Stimulated activated CD8-positive, alpha-beta memory T cell treated with anti-CD3 and anti-CD28 coated beads, Interleukin-15, amount 100 ng/mL, for 1 hour (primary cell): Measurements from ENCODE around the gene GMIP.
"Not testable (repeated sequence)": the region's sequence is repeated elsewhere in the genome, so short reads cannot be mapped to it uniquely, and the experiment has no call there.

Experiments used
- DNase-seq: peaks from one replicate; pipeline ENCODE4 v3.0.0-alpha.2; 2020; ENCODE audit warnings: low read depth

GMIP gene, protein sequence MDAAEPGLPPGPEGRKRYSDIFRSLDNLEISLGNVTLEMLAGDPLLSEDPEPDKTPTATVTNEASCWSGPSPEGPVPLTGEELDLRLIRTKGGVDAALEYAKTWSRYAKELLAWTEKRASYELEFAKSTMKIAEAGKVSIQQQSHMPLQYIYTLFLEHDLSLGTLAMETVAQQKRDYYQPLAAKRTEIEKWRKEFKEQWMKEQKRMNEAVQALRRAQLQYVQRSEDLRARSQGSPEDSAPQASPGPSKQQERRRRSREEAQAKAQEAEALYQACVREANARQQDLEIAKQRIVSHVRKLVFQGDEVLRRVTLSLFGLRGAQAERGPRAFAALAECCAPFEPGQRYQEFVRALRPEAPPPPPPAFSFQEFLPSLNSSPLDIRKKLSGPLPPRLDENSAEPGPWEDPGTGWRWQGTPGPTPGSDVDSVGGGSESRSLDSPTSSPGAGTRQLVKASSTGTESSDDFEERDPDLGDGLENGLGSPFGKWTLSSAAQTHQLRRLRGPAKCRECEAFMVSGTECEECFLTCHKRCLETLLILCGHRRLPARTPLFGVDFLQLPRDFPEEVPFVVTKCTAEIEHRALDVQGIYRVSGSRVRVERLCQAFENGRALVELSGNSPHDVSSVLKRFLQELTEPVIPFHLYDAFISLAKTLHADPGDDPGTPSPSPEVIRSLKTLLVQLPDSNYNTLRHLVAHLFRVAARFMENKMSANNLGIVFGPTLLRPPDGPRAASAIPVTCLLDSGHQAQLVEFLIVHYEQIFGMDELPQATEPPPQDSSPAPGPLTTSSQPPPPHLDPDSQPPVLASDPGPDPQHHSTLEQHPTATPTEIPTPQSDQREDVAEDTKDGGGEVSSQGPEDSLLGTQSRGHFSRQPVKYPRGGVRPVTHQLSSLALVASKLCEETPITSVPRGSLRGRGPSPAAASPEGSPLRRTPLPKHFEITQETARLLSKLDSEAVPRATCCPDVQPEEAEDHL

DNA sequence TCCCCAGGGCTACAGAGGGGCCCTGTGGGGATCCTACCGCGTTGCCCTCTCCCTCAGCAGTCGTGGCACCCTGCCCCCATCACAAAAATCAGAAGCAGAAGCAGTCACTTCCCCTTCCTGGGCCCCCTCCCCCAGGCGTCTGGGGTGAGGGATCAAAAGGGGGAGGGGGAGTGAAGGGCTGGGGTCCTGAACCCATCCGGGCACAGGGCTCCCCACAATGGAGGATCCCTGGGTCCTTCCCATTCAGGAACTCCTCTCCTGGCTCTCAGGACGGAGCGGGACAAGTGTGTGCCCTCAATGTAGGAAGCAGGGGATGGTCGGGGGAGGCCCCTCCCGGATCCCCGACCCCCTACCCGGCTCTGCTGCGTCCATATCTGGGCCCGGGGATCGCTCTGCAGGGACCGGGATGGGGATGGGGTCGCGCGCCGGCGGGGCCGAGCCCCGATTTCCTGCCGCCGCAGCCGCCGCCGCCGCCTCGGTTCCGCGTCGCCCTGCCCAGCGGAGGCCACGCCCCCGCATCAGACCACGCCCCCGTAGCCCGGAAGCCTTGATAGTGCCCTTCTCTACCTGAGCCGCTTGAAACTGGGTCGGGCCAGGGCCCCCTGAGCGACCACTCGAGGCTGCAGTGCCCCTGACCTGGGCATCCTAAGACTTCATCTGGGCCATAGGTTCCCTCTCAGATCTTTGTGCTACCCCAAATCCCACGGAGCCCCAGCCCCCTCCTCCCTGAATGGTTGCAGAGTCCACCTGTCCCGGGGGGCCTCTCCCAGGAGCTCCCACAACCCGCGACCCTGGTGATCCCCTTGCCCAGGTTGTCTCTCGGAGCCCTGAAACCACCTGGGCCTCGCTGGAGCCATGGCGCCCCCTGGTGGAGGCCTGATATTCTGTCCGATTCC is at the start of gene GMIP:
TSS of gene GMIP (minus strand) at position 500 of the 896 bp plus-strand sequence. CDS start at position 372, 128 bp downstream.
- DNase-seq, result peak; percentile 84

DNA sequence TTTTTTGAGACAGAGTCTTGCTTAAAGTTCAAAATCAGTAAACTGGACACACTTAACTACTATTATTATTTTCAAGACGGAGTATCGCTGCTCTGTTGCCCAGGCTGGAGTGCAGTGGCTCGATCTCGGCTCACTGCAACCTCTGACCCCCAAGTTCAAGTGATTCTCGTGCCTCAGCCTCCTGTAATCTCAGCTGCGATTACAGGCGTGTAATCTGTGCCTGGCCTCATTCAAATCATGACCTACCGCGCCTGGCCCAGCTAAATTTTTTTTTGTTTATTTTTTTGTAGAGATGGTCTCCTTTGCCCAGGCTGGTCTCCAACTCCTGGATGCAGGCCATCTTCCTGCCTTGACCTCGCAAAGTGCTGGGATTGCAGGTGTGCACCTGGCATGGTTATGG is 48.2 kb upstream of the GMIP start:
- no peak for DNase-seq

DNA sequence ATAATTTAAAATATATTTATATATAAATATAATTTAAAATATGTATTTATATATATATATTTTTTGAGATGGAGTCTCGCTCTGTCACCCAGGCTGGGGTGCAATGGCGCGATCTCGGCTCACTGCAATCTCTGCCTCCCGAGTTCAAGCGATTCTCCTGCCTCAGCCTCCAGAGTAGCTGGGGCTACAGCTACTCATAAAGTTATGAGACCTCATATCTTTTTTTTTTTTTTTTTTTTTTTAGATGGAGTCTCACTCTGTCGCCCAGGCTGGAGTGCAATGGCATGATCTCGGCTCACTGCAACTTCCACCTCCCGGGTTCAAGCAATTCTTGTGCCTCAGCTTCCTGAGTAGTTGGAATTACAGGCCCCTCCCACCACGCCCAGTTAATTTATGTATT is 45.6 kb upstream of the GMIP start:
- DNase-seq, result not testable (repeated sequence)

DNA sequence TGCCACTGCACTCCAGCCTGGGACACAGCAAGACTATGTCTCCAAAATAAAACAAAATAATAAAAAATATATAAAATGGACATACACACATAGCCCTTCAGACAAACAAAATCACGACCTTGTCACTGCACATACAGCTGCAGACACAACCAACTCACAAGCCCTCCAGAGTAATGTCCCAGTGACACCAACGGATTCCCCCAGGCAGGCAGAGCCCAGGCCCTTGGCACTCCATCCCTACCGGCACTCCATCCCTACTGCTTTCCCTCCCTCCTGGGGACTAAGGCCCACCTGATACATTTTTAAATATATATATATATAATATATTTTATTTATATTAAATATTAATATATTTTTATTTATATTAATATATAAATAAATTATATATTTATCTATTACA is 43.6 kb upstream of the GMIP start:
- DNase-seq, result no peak

DNA sequence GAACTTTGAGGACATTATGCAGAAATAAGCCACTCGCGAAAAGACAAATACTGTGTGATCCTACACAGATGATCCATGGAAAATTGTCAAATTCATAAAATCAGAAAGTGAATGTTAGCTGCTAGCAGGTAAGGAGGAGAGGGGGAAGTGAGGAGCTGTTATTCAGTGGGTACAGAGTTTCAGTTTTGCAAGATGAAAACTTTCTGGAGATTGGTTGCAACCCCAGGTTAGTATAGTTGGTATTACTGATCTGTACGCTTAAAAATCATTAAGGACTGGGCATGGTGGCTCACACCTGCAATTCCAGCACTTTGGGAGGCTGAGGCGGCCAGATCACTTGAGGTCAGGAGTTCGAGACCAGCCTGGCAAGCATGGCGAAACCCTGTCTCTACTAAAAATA is 43.1 kb upstream of the GMIP start:
- DNase-seq, result no peak

DNA sequence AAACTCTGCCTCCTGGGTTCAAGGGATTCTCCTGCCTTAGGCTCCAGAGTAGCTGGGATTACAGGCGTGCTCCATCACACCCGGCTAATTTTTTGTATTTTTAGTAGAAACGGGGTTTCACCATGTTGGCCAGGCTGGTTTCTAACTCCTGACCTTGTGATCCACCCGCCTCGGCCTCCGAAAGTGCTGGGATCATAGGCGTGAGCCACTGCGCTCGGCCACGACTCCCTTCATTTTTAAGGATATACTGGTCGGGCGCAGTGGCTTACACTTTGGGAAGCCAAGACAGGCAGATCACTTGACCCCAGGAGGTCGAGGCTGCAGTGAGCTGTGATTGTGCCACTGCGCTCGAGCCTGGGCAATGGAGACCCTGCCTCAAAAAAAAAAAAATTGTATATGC is 42.7 kb upstream of the GMIP start:
- not testable (repeated sequence) for DNase-seq

DNA sequence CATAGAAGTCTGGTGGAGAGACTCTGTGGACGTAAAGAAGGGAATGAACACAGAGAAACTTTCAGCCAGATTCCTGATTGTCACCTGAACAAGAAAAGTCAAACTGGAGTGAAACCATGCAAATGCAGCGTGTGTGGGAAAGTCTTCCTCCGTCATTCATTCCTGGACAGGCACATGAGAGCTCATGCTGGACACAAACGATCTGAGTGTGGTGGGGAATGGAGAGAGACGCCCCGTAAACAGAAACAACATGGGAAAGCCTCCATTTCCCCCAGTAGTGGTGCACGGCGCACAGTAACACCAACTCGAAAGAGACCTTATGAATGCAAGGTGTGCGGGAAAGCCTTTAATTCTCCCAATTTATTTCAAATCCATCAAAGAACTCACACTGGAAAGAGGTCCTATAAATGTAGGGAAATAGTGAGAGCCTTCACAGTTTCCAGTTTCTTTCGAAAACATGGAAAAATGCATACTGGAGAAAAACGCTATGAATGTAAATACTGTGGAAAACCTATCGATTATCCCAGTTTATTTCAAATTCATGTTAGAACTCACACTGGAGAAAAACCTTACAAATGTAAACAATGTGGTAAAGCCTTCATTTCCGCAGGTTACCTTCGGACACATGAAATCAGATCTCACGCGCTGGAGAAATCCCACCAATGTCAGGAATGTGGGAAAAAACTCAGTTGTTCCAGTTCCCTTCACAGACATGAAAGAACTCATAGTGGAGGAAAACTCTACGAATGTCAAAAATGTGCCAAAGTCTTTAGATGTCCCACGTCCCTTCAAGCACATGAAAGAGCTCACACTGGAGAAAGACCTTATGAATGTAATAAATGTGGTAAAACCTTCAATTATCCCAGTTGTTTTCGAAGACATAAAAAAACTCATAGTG is 36.0 kb upstream of the GMIP start:
- DNase-seq, result no peak

DNA sequence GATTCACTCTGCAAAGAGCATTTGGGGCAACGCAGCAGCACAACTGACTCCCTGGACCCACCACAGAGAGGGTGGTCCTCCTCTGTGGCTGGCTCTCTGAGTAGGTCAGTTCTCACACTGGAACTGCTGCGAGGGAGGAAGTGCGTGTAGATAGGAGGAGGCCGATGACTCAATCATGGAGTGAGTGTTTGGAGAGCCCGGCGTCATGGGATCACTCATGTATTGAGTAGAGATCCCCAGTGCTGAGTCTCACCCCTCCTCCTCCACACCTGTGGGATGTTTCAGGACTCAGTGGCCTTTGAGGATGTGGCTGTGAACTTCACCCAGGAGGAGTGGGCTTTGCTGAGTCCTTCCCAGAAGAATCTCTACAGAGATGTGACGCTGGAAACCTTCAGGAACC is 34.1 kb upstream of the GMIP start:
- no peak for DNase-seq

DNA sequence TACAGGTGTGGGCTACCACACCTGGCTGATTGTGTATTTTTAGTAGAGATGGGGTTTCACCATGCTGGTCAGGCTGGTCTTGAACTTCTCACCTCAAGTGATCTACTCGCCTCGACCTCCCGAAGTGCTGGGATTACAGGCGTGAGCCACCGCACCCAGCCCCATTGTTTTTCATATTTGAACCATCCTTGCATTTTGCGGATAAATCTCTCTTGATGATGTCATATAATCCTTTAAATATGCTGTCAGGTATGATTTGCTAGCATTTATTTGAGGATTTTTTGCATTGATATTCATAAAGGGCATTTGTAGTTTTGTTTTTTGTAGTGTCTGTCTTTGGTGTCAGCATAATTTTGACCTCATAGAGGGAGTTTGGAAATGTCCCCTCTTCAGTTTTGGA is 30.9 kb upstream of the GMIP start:
- no peak for DNase-seq

DNA sequence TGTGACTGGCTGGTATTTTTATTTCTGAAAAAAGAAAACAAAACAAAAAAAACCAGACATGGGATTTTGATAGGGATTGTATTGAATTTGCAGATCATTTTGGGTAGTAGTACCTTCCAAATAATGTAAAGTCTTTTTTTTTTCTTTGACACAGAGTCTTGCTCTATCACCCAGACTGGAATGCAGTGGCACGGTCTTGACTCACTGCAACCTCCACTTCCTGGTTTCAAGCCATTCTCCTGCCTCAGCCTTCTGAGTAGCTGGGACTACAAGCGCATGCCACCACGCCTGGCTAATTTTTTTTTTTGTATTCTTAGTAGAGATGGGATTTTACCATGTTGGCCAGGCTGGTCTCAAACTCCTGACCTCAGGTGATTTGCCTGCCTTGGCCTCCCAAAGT is 29.4 kb upstream of the GMIP start:
- DNase-seq, result no peak

DNA sequence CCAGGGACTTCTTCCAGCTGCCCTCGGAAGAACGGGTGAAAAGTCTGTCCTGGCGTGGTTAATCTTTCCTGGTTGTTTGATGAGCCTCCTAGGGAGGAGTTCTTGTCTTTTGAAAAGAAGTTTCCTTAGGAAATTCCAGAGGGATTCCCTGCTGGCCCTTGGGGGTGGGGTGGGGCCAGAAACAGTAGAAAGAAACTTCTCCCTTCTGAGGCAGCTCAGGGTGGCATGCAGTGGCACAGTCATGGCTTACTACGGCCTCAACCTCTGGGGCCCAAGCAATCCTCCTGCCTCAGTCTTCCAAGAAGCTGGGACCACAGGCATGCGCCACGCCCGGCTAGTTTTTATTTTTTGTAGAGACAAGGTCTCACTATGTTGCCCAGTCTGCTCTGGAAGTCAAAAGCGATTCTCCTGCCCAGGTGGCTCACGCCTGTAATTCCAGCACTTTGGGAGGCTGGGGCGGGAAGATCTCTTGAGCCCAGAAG is 26.7 kb upstream of the GMIP start:
- no peak for DNase-seq

DNA sequence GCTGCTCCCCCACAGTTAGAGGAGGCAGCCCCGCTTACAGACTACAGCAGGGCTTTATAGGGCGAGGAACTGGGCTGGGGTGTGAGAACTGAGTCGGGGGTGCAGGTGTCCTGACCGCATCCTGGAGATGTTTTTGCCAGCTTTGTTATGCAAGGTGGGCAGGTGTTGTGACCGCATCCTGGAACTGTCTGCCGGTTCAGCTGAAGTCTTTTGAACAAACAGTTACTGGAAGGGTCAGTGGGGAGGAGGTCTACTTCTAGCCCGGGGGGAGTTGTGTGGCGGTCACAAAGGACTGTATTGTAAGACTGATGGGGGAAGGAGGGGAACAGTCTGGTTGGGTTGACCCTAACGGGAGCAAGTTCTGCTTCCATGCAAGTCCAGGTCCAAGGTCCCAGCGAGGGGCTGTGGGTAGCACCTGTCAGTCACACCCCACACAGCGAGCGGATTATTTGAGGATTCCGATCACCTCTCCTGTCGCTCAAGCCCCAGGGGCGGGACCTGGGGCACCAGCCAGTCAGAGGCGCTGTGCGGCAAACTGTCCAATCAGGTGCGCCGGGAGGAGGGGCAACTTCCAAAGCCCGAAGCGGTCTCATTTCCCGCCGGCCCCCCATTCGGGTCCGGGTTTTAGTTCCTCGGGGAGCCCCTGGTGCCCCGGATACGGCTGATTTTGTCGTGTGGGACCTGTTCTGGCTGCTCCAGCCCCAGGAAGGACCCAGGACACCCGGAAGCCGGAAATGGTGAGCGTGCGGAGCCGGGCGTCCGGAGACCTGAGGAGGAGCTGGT is 25.0 kb upstream of the GMIP start, which contains the start of gene ZNF101:
TSS of gene ZNF101 (plus strand) at position 610 of the 783 bp plus-strand sequence. CDS start at position 735, 125 bp downstream.
- peak; percentile 87 for DNase-seq

DNA sequence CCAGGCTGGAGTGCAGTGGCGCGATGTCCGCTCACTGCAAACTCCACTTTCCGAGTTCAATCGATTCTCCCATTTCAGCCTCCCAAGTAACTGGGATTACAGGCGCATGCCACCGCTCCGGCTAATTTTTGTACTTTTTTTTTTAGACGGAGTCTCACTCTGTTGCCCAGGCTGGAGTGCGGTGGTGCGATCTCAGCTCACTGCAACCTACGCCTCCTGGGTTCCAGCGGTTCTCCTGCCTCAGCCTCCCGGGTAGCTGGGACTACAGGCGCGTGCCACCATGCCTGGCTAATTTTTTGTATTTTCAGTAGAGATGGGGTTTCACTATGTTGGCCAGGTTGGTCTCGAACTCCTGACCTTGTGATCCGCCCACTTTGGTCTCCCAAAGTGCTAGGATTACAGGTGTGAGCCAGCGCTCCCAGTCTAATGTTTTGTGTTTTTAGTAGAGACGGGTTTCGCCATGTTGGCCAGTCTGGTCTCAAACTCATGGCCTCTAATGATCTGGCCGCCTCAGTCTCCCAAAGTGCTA is 22.0 kb upstream of the GMIP start:
- not testable (repeated sequence) for DNase-seq

DNA sequence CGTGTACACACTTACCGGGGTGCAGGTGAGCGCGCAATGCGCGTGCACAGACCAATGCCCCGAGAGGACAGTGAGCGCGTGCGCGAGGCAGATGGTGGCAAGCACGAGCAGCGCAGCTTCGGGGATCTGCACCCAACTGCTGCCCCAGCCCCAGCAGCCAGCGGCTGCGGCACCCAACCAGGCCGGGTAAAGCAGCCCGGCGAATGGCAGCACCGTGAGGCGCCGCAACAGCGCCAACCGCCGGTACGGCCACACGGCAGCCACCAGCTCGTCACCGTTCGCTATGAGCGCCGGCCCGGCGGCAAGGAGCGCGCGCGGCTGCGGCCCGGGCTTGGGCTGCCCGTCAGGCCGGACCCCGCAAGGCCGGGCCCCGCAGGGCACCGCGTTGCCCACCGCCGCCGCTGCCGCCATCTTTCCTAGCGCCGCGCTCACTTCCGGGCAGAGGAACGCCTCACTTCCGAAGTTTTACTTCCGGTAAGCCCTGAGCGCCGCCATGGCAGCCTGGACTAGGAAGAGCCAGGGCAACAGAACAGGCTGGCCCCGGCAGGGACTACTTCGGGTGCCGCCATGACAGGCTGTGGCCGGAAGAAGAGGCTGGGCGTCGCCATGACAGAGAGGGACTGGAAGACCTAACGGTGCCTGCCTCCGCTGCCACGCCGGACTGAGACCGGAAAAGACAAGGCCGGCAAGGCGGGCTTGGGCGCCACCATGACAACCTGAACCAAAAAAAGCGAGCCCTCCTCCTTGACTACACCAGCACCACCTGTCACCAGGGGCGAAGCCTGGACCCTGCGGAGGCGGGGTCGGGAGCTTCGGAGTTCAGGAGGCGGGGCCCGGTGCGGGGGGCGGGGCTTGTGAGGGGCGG is 20.0 kb upstream of the GMIP start, which contains the start of gene ATP13A1:
TSS of gene ATP13A1 (minus strand) at position 421 of the 865 bp plus-strand sequence. CDS start at position 411, 10 bp downstream.
- DNase-seq, result peak; percentile 86

DNA sequence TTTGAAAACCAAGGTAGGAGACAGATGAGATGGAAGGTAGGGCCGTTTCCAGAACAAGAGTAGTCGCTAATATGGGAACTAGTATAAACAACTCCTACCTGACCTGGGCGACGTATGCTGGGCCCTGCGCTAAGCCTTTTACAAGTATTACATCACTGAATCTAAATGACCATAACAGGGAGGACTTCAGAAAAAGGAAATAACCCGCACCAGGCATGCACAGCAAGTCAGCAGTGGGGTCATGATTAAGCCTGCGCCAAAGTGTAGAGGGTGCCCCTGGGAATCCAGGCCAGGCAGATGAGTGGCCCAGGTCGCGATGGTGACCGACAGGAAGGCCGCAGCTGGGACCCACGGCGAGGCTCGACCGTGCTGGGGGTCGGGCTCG is 19.4 kb upstream of the GMIP start:
- no peak for DNase-seq

DNA sequence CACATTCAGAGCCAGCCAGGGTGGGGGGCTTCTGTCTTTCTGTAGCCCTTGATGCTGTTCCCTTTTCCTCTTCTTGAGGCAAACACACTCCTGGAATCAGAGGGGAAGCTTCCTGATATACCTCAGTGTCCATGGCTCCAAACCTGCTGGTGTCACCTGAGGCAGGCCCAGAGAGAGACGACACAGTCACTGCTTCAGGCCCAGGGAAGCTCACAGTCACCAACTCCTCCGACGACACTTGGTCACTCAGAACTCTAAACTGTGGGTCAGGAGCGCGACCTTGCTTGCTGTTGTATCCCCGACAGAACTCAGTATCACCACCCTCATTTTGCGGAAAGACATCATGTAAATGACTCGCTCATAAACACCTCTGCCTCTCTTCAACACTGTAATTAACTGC is 18.9 kb upstream of the GMIP start:
- no peak for DNase-seq

DNA sequence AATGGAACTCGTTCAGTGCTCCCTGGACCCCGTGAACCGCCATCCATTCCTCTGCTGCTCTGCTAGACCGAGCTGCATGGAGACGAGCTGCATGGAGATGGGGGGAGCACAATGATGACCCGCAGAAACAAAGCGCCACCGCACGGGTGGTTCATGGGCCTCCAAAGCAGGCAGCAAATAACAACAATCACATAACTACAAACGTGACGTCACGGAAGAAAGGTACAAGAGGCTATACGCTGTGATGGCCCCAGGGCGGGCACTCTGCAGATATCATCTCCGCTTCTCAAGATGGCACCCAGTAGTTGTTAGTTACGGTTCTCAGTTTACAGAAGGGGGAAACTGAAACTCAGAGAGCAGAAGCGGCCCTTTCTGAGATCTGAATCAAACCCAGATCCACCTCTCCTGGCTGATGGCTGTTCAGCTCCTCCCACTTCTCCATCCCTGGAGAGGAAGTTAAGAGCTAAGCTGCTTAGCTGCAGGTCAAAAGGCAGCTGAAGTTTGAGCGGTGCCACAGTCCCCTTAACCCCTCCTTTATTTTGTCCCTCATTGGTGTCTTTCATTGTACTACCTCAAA is 18.3 kb upstream of the GMIP start:
- no peak for DNase-seq

DNA sequence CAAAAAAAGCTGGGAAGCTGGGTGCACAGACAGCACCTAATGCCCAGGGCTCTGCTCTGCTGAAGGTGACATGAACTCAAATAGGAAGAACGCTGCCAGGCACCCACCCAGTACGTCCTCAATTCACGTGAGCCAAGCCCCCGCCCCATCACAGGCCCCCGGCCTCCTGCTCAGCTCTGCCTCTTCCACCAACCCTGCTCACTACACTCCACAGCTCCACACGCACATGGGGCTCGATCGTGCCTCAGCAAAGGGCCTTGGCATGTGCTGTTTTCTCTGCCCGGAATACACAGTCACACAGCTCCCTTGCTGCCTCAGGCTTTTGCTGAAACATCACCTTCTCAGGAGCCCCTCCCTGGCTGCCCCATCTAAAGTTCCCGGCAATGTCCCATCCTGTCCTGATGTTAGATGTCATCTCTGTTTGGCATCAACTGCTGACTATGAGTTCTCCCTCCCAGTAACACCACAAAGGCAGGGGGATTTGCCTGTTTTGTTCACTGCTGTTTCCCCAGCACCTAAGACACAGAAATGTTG is 17.8 kb upstream of the GMIP start:
- DNase-seq, result no peak
